HepG2 (cell line): ENCODE data around the gene PEAR1. TPM values are rescaled to one million over a fixed set of nuclear protein-coding genes. Genes with fewer than 3 reads are reported as not detected.

Experiments
- ATAC-seq: fragments of 200-7000 bp; cut with Tn5 transposase; 3 replicates; pipeline ENCODE4 v1.9.1; 2020; ENCODE audit warnings: mild to moderate bottlenecking, moderate library complexity
- BruUV-seq: library from RNA; stranded (reverse); fragments of 400-500 nt; replicated peaks from 2 replicates; lab custom pipeline; 2021; lab: Mats Ljungman, UMichigan
- CTCF ChIA-PET: fragments of 300-600 bp; formaldehyde crosslinking; extraction: SDS; loops from one replicate; lab custom pipeline; 2021; ENCODE audit warnings: low total read pairs, inconsistent platforms, low intra/inter-chr PET ratio; lab: Yijun Ruan, JAX
- POLR2A ChIA-PET: fragments of 350-600 bp; sonication (Branson Sonifier 250); formaldehyde crosslinking; loops from one replicate; lab custom pipeline; 2020; ENCODE audit warnings: antibody characterized with exemption, inconsistent platforms; lab: Yijun Ruan, JAX
- DNase-seq: peaks from one replicate; pipeline ENCODE4 v3.0.0-alpha.2; 2015; ENCODE audit warnings: low spot score
- FAIRE-seq: peaks from 3 replicates; lab custom pipeline; 2011; peaks lifted over from hg19 to GRCh38; lab: Jason Lieb, UNC
- H2AFZ ChIP-seq: one replicate; pipeline ENCODE4 v1.6.1; 2011; ENCODE audit warnings: low read length, inconsistent platforms
- H3K27ac ChIP-seq: fragments of 300-600 bp; 3 replicates; pipeline ENCODE4 v1.8.0; 2011; ENCODE audit warnings: mixed run types, mild to moderate bottlenecking, mixed read lengths, low read length, inconsistent platforms; ENCODE audit not compliant: insufficient read depth; ENCODE audit errors: extremely low read length
- H3K27me3 ChIP-seq, 2 experiments: fragments of 200-600 bp in 1 of 2; 2 replicates in 1 of 2; 3 replicates in 1 of 2; pipeline versions ENCODE4 v1.6.0 to v1.8.0; 2011; ENCODE audit warnings: low read length in 2 of 2, mild to moderate bottlenecking in 2 of 2, moderate library complexity in 2 of 2, inconsistent platforms in 1 of 2; ENCODE audit not compliant: insufficient read depth in 2 of 2, control insufficient read depth in 1 of 2
- H3K36me3 ChIP-seq, 2 experiments: fragments of 200-600 bp in 1 of 2; replicated peaks in 1 of 2; 2 replicates in 1 of 2; 3 replicates in 1 of 2; pipeline versions ENCODE4 v1.5.1 to v1.8.0; 2011; ENCODE audit warnings: low read length in 2 of 2, inconsistent platforms in 1 of 2; ENCODE audit not compliant: insufficient read depth in 2 of 2, control insufficient read depth in 1 of 2
- H3K4me1 ChIP-seq: 2 replicates; pipeline ENCODE4 v1.5.1; 2012; ENCODE audit warnings: low read length, inconsistent platforms; ENCODE audit not compliant: insufficient read depth
- H3K4me2 ChIP-seq: 2 replicates; pipeline ENCODE4 v1.6.0; 2011; ENCODE audit warnings: low read depth, low read length, inconsistent platforms
- H3K4me3 ChIP-seq, 3 experiments: fragments of 200-600 bp in 1 of 3; sonication (generic), shearing (Covaris generic) in 1 of 3; replicated peaks in 1 of 3; 2 replicates each; pipeline ENCODE4 v1.5.1; 2011 to 2016; ENCODE audit warnings: low read length in 3 of 3, inconsistent platforms in 2 of 3, low read depth in 2 of 3, mild to moderate bottlenecking in 2 of 3, control low read depth in 1 of 3, mixed read lengths in 1 of 3; ENCODE audit not compliant: insufficient read depth in 1 of 3
- H3K79me2 ChIP-seq: one replicate; pipeline ENCODE4 v1.6.1; 2011; ENCODE audit warnings: low read length, inconsistent platforms; ENCODE audit not compliant: insufficient read depth
- H3K9ac ChIP-seq: 2 replicates; pipeline ENCODE4 v1.6.0; 2011; ENCODE audit warnings: mild to moderate bottlenecking, low read depth, low read length, inconsistent platforms; ENCODE audit not compliant: insufficient read depth
- H3K9me3 ChIP-seq: 2 replicates; pipeline ENCODE4 v1.5.1; 2012; ENCODE audit warnings: mild to moderate bottlenecking, low read length
- H4K20me1 ChIP-seq: 2 replicates; pipeline ENCODE4 v1.6.0; 2011; ENCODE audit warnings: inconsistent platforms, mild to moderate bottlenecking, low read length, moderate library complexity; ENCODE audit not compliant: insufficient read depth
- RNF2 ChIP-seq: fragments of 450-650 bp; conservative IDR thresholded peaks from 2 replicates; pipeline ENCODE4 v1.6.1; 2016; ENCODE audit warnings: low read depth
- ZNF562 ChIP-seq: sonication (generic); formaldehyde crosslinking; IDR thresholded peaks from 2 replicates; pipeline ENCODE4 v1.8.0; 2022; ENCODE audit warnings: missing genetic modification reagents, borderline replicate concordance
- WGBS: methylation state at CpG from one replicate; pipeline ENCODE4 v1.1.6; 2017; ENCODE audit warnings: low lambda C conversion rate; 5-methylcytosine and 5-hydroxymethylcytosine counted together
- in situ Hi-C: cut with HindIII; loops from 2 replicates; pipeline ENCODE4 v1.10.0; 2017; ENCODE audit warnings: low pct_unique_long_range_greater_than_20kb; ENCODE audit not compliant: extremely low pct_ligation_motif_present
- intact Hi-C: fragments of 100-400 bp; cut with micrococcal nuclease; formaldehyde crosslinking; loops from one replicate; pipeline ENCODE4 v1.10.0; 2022; ENCODE audit not compliant: unreplicated experiment
- polyA plus RNA-seq, 8 experiments: library from polyadenylated mRNA; depleted of rRNA in 3 of 8; stranded (reverse) in 7 of 8; unstranded in 1 of 8; fragments of >200 nt; fragmentation: Illumina TruSeq in 4 of 8; extraction: Trizol in 4 of 8; gene quantifications; 2 replicates each; pipeline versions ENCODE4 v1.2.1 to v1.2.3, GENCODE V29; 2011 to 2016; ENCODE audit warnings: low read depth in 4 of 8, missing spikeins in 1 of 8, mixed read lengths in 1 of 8; ENCODE audit not compliant: insufficient read depth in 1 of 8
- total RNA-seq, 5 experiments: library from RNA; depleted of rRNA; stranded (reverse); fragments of >200 nt; fragmentation: Illumina TruSeq; extraction: Trizol; gene quantifications; 2 replicates each; pipeline ENCODE4 v1.2.3, GENCODE V29; 2016; ENCODE audit warnings: low read depth in 1 of 5
- TF ChIP-seq, protein P1 (sequence below): sonication (generic); formaldehyde crosslinking; IDR thresholded peaks from 2 replicates; pipeline ENCODE4 v1.4.0; 2020; ENCODE audit warnings: low read depth, mild to moderate bottlenecking, missing genetic modification reagents
- TF ChIP-seq, protein P2 (sequence below): sonication (generic); formaldehyde crosslinking; IDR thresholded peaks from 2 replicates; pipeline ENCODE4 v1.5.0; 2020; ENCODE audit warnings: missing genetic modification reagents

PEAR1 gene
- total and polyA plus RNA-seq, 2 of the 13 experiments (the other 11 are each of a cell fraction or from before 2014, with no cell fraction given), result 0.27 to 0.41 TPM

DNA sequence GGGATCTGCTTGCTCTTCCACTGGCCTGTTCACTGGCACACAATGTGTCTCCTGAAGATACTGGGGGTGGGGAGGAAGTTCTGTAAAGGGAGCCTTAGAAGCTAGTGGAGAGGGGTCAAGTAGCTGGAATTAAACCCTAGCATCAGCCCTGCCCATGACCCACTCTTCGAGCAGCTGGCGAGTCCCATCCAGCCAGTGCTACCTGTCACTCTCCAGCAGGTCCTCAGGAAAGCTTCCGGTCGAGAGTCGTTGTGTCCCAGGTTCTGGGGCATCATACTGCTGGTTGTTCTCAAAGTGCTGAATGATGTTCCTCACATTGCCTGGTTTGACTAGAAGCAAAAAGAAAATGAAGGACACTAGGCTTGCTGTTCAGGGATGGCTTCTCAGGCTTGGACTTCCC is 57.9 kb downstream of the PEAR1 start:
- ATAC-seq (no peak), FAIRE-seq (no peak), DNase-seq (no peak)
- Histone ChIP-seq H3K27ac (no peak overlapping the region), H3K9me3 (no peaks in the 10 kb centered on the region), H3K4me2 (no peak overlapping the region), H3K36me3 (peaks cover 27 to 69% of the 10 kb centered on the region in 2 experiments), H4K20me1 (no peaks in the 10 kb centered on the region), H2AFZ (no peak overlapping the region), H3K79me2 (no peaks in the 10 kb centered on the region), H3K4me3 (no peak overlapping the region), H3K4me1 (no peaks in the 10 kb centered on the region), H3K27me3 (no peaks in the 10 kb centered on the region), H3K9ac (no peak overlapping the region)
- TF ChIP-seq RNF2, result no peak
- TF ChIP-seq, protein P1, sequence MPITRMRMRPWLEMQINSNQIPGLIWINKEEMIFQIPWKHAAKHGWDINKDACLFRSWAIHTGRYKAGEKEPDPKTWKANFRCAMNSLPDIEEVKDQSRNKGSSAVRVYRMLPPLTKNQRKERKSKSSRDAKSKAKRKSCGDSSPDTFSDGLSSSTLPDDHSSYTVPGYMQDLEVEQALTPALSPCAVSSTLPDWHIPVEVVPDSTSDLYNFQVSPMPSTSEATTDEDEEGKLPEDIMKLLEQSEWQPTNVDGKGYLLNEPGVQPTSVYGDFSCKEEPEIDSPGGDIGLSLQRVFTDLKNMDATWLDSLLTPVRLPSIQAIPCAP, result no peak
- TF ChIP-seq, protein P2, sequence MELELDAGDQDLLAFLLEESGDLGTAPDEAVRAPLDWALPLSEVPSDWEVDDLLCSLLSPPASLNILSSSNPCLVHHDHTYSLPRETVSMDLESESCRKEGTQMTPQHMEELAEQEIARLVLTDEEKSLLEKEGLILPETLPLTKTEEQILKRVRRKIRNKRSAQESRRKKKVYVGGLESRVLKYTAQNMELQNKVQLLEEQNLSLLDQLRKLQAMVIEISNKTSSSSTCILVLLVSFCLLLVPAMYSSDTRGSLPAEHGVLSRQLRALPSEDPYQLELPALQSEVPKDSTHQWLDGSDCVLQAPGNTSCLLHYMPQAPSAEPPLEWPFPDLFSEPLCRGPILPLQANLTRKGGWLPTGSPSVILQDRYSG (CRISPR knock-in tag), result no peak
- BruUV-seq, result no TSS peak
- ChIA-PET CTCF (no interaction called here), POLR2A (no interaction called here)
- in situ Hi-C loops, result no loop called here
- 98% methylated on average over 5 of the region's 5 CpGs for WGBS
- intact Hi-C loops, result no loop called here

DNA sequence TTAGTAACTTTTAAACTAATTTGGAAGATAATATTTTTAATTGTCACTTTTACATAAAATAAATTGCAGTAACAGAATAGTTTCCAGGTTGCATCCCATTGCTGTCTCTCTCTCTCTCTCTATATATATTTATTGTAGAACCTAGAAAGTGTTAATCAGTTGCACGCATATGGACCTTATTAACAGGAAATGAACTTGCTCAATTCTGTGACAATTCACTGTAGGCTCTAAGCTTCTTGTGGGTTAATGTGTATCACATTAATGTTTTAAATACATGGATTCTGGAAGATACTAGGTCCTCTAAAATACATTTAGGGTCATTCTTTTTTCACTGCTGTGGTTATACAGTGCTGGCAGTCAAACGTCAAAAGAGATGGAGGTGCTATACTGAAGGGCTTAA is 60.1 kb downstream of the PEAR1 start:
- no peaks in the 10 kb centered on the region for H4K20me1 ChIP-seq
- peaks cover 29 to 68% of the 10 kb centered on the region in 2 experiments for H3K36me3 ChIP-seq
- intact Hi-C loops, result no loop called here
- no peak for ATAC-seq
- H3K9ac ChIP-seq, result no peak overlapping the region
- POLR2A ChIA-PET, result no interaction called here
- no peaks in the 10 kb centered on the region for H3K27me3 ChIP-seq
- no peak overlapping the region for H3K27ac ChIP-seq
- H3K9me3 ChIP-seq, result no peaks in the 10 kb centered on the region
- H3K4me2 ChIP-seq, result no peak overlapping the region
- TF ChIP-seq ZNF562 (CRISPR knock-in tag), result no peak
- TF ChIP-seq, all 625 proteins: peak for 0
- in situ Hi-C loops, result no loop called here
- H3K4me3 ChIP-seq, result no peak overlapping the region
- BruUV-seq, result no TSS peak
- CTCF ChIA-PET, result no interaction called here
- H2AFZ ChIP-seq, result no peak overlapping the region
- H3K4me1 ChIP-seq, result no peaks in the 10 kb centered on the region
- no peaks in the 10 kb centered on the region for H3K79me2 ChIP-seq
- FAIRE-seq (no peak), DNase-seq (no peak)
- 99% methylated on average over 2 of the region's 2 CpGs for WGBS
